Measurements from ENCODE around the gene SERP1.

The SERP1 gene
- long read RNA-seq, transcript SERP1-208 (2 exons, 830 nt): minor isoform, 8 of 1,738 reads
- long read RNA-seq, transcript SERP1-201 (3 exons, 3,171 nt): major isoform, 1,696 of 1,738 reads
- long read RNA-seq, partial matches to known transcripts: 1 of 1,738 reads
- long read RNA-seq, other reads (novel, unspliced or antisense): 30 of 1,738 reads

DNA sequence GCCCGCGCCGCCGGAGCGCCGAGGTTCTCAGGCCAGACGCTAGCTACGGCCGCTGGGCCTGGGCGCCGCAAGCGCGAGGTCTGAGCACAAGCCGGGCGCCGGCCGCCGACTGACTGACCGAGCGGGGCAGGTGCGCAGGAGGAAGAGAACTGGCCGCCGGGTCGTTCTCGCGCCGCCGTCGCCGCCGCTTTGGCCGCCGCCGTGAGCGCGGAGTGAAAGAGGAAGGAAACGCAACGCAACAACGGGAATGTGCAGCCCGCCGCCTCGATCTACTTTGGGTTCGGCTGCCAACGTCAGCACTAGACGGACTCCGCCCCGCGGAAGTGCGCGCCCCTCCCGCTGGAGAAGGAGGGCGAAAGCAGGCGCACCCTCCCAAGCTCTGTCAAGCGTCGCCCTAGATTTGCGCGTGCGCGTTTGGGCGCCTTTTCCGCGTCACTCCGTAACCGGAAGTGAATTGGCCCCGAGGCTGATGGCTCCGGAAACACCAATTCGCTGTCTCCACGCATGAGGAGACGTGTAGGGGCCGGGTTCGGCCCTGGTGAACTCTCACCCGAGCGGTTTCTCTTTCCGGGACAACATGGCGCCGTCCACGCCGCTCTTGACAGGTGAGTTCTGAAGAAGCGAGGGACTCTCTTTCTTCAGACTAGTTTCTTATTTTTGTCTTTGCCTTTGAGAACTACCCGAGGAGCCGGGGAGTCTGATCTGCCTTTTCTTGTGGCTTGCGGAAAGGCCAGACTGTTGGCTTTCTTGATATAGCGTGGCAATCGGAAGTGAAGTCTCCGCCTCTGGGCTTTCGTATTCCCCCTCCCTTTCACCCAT lies at the start of gene SERP1, which contains the start of gene EIF2A:
Gene SERP1 (minus strand): TSS at position 271 of the 819 bp plus-strand sequence. CDS start 361 bp downstream, outside the sequence.
Gene EIF2A (plus strand): TSS at position 562 of the 819 bp plus-strand sequence. CDS start 16 bp downstream, at position 578.
- Histone ChIP-seq H3K27ac (replicated peaks) (peak within 1 kb of the TSS; percentile 96), H3K27me3 (ENCODE audit: insufficient read depth, poor library complexity, severe bottlenecking) (no peaks in the 10 kb centered on the region), H3K4me3 (replicated peaks; ENCODE audit: insufficient read depth, low read length) (peak within 1 kb of the TSS; percentile 96)
- DNase-seq (ENCODE audit: low read depth in 1 of 2, low spot score in 1 of 2): peak; percentile 95 to 99
- peak; percentile 68 for TF ChIP-seq SPI1 (IDR thresholded peaks at IDR 0.05; ENCODE audit: borderline replicate concordance, low read depth)
- peak; percentile 97 for TF ChIP-seq GABPA (IDR thresholded peaks at IDR 0.05; ENCODE audit: low read depth)
- peak; percentile 95 for TF ChIP-seq POLR2AphosphoS5 (IDR thresholded peaks at IDR 0.05; ENCODE audit: low read depth)
- TF ChIP-seq, protein P1, sequence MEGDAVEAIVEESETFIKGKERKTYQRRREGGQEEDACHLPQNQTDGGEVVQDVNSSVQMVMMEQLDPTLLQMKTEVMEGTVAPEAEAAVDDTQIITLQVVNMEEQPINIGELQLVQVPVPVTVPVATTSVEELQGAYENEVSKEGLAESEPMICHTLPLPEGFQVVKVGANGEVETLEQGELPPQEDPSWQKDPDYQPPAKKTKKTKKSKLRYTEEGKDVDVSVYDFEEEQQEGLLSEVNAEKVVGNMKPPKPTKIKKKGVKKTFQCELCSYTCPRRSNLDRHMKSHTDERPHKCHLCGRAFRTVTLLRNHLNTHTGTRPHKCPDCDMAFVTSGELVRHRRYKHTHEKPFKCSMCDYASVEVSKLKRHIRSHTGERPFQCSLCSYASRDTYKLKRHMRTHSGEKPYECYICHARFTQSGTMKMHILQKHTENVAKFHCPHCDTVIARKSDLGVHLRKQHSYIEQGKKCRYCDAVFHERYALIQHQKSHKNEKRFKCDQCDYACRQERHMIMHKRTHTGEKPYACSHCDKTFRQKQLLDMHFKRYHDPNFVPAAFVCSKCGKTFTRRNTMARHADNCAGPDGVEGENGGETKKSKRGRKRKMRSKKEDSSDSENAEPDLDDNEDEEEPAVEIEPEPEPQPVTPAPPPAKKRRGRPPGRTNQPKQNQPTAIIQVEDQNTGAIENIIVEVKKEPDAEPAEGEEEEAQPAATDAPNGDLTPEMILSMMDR (IDR thresholded peaks at IDR 0.05; ENCODE audit: insufficient read depth, low read length): no peak
- TF ChIP-seq, protein P2, sequence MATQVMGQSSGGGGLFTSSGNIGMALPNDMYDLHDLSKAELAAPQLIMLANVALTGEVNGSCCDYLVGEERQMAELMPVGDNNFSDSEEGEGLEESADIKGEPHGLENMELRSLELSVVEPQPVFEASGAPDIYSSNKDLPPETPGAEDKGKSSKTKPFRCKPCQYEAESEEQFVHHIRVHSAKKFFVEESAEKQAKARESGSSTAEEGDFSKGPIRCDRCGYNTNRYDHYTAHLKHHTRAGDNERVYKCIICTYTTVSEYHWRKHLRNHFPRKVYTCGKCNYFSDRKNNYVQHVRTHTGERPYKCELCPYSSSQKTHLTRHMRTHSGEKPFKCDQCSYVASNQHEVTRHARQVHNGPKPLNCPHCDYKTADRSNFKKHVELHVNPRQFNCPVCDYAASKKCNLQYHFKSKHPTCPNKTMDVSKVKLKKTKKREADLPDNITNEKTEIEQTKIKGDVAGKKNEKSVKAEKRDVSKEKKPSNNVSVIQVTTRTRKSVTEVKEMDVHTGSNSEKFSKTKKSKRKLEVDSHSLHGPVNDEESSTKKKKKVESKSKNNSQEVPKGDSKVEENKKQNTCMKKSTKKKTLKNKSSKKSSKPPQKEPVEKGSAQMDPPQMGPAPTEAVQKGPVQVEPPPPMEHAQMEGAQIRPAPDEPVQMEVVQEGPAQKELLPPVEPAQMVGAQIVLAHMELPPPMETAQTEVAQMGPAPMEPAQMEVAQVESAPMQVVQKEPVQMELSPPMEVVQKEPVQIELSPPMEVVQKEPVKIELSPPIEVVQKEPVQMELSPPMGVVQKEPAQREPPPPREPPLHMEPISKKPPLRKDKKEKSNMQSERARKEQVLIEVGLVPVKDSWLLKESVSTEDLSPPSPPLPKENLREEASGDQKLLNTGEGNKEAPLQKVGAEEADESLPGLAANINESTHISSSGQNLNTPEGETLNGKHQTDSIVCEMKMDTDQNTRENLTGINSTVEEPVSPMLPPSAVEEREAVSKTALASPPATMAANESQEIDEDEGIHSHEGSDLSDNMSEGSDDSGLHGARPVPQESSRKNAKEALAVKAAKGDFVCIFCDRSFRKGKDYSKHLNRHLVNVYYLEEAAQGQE (IDR thresholded peaks at IDR 0.05; ENCODE audit: insufficient replicate concordance, low read depth): peak; percentile 69

DNA sequence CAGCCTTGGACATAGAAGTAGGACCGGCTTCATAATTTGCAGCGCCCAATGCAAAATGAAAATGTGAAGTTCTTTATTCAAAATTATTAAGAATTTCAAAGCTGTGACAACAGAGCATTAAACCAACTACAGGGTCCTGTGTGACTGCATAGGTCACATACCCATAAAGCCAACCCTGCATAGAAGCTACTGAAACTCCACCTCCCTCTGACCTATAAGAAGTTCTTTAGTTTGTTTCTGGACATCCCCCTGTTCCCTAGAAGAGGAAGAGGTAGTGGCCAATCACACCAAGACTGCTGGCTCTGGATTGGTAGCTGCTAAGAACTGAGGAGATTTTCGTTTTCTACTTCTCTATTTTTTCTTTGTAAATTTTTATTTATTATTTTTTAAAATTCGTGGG lies 47.9 kb upstream of the SERP1 start:
- TF ChIP-seq GABPA (IDR thresholded peaks at IDR 0.05; ENCODE audit: low read depth): no peak
- TF ChIP-seq, protein P1 (IDR thresholded peaks at IDR 0.05; ENCODE audit: insufficient read depth, low read length): no peak
- TF ChIP-seq SPI1 (IDR thresholded peaks at IDR 0.05; ENCODE audit: borderline replicate concordance, low read depth): no peak
- no peak for TF ChIP-seq POLR2AphosphoS5 (IDR thresholded peaks at IDR 0.05; ENCODE audit: low read depth)
- TF ChIP-seq, protein P2 (IDR thresholded peaks at IDR 0.05; ENCODE audit: insufficient replicate concordance, low read depth): no peak
- no peak overlapping the region for H3K4me3 ChIP-seq (replicated peaks; ENCODE audit: insufficient read depth, low read length)
- no peaks in the 10 kb centered on the region for H3K27me3 ChIP-seq (ENCODE audit: insufficient read depth, poor library complexity, severe bottlenecking)
- H3K27ac ChIP-seq (replicated peaks): no peak overlapping the region
- DNase-seq (ENCODE audit: low read depth in 1 of 2, low spot score in 1 of 2): no peak

DNA sequence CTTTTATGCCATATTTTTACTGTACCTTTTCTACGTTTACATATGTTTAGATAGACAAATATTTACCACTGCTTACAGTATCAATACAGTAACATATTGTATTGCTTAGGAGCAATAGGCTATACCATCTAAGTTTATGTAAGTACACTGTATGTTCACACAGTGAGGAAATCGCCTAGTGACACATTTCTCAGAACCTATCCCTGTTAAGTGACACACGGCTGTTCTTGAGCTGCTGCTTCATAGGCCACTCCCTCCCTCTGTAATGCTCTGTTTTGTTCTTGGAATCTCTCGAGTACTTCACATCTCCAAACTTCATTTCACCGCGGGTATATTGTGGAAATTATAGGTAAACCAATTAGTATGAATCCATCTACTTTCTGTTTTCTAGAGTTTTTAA lies 43.5 kb upstream of the SERP1 start:
- no peak for DNase-seq (ENCODE audit: low read depth in 1 of 2, low spot score in 1 of 2)
- no peak overlapping the region for H3K27ac ChIP-seq (replicated peaks)
- TF ChIP-seq POLR2AphosphoS5 (IDR thresholded peaks at IDR 0.05; ENCODE audit: low read depth) (no peak), GABPA (IDR thresholded peaks at IDR 0.05; ENCODE audit: low read depth) (no peak), SPI1 (IDR thresholded peaks at IDR 0.05; ENCODE audit: borderline replicate concordance, low read depth) (no peak)
- TF ChIP-seq, protein P2 (IDR thresholded peaks at IDR 0.05; ENCODE audit: insufficient replicate concordance, low read depth): no peak
- TF ChIP-seq, protein P1 (IDR thresholded peaks at IDR 0.05; ENCODE audit: insufficient read depth, low read length): no peak
- no peaks in the 10 kb centered on the region for H3K27me3 ChIP-seq (ENCODE audit: insufficient read depth, poor library complexity, severe bottlenecking)
- H3K4me3 ChIP-seq (replicated peaks; ENCODE audit: insufficient read depth, low read length): no peak overlapping the region

Data from HL-60 (cell line).